NB4 (cell line): ENCODE data around the gene ZCCHC24.

Source experiments
- DNase-seq: peaks from one replicate; pipeline ENCODE4 v3.0.0; 2010; ENCODE audit warnings: low read depth
- H3K4me3 ChIP-seq: one replicate; pipeline ENCODE4 v1.5.1; 2011; ENCODE audit warnings: mild to moderate bottlenecking, low read depth, low read length, moderate library complexity
- CTCF ChIP-seq: IDR thresholded peaks from one replicate; pipeline ENCODE4 v1.5.1; 2012; ENCODE audit warnings: low read depth, low read length
- MAX ChIP-seq: IDR thresholded peaks from 2 replicates; pipeline ENCODE4 v1.6.1; 2011; ENCODE audit warnings: low read depth, low read length
- MYC ChIP-seq: IDR thresholded peaks from 2 replicates; pipeline ENCODE4 v1.6.1; 2011; ENCODE audit warnings: low read depth, low read length
- POLR2A ChIP-seq: IDR thresholded peaks from 2 replicates; pipeline ENCODE4 v1.6.1; 2011; ENCODE audit warnings: mild to moderate bottlenecking; ENCODE audit not compliant: insufficient read length; ENCODE audit errors: extremely low read depth

Gene ZCCHC24

GRCh38 chr10:79465341-79465740 is 19.9 kb upstream of the ZCCHC24 start:
- DNase-seq = no peak
- H3K4me3 ChIP-seq = no peak overlapping the region
- TF ChIP-seq MAX (no peak), CTCF (no peak), POLR2A (no peak), MYC (no peak)

- TF ChIP-seq MAX (no peak), CTCF (no peak), MYC (no peak), POLR2A (no peak)
- peak; percentile 59 for DNase-seq
- H3K4me3 ChIP-seq = no peak overlapping the region
Observed at GRCh38 chr10:79463578-79464496, 18.4 kb upstream of the ZCCHC24 start.

- TF ChIP-seq CTCF (no peak), MAX (no peak), MYC (no peak), POLR2A (no peak)
- H3K4me3 ChIP-seq = no peak overlapping the region
- no peak for DNase-seq
Observed at GRCh38 chr10:79460687-79461086, 15.3 kb upstream of the ZCCHC24 start.

GRCh38 chr10:79459243-79459642 is 13.8 kb upstream of the ZCCHC24 start:
- TF ChIP-seq CTCF (no peak), MYC (no peak), POLR2A (no peak), MAX (no peak)
- DNase-seq = no peak
- H3K4me3 ChIP-seq = no peak overlapping the region

- TF ChIP-seq MYC = no peak
- TF ChIP-seq POLR2A = no peak
- no peak for TF ChIP-seq MAX
- no peak for TF ChIP-seq CTCF
- H3K4me3 ChIP-seq = no peak overlapping the region
- DNase-seq = no peak
Observed at GRCh38 chr10:79458483-79458882, 13.1 kb upstream of the ZCCHC24 start.
